Epidermal melanocyte (primary cell): ENCODE results near the gene ADIPOR2.
"Not testable (repeated sequence)": the region's sequence is repeated elsewhere in the genome, so short reads cannot be mapped to it uniquely, and the experiment has no call there.

Experiments
- DNase-seq: peaks from one replicate; pipeline ENCODE4 v3.0.0; 2011; ENCODE audit warnings: low spot score; ENCODE audit not compliant: insufficient read length

Gene ADIPOR2

GRCh38 chr12:1703771-1704722 lies 13.2 kb downstream of the ADIPOR2 start:
- no peak for DNase-seq

DNA sequence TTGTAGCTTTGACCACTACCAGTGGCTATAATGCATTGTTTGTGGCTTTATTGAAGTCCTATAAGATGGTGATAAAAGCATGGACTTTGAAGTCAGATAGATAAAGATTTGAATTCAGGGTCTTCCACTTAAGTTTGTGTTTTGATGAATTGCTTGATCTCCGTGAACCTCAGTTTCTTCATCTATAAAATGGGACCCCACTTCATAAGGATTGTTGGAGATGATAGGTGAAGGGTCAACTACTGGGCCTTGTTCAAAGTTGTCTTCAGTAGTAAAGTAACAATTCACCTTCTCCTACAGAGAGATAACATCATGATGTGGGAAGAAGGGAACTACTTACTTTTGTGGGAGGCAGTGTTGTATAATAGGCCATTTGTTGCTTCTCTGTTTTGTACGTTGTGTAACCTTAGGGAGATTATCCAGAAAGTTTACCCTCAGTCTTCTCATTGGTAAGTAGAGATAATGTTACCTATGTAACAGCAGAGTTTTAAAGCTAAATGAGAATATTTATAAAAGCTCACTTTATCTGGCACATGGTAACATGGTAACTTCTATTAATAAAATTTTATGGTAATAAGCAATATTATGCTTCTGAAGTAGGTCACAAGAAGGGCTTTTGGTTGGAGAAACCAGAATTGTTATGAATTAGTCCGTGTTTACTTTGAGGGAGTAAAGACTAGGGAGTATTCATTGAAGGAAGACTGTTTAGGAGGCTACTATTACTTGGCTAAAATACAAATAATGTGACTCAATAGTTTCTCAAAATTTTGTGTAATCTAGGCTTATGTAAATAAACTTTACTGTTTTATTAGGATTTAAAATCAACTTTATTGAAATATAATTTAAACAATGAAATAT lies 15.1 kb downstream of the ADIPOR2 start:
- DNase-seq, result no peak

GRCh38 chr12:1706632-1706980 lies 15.7 kb downstream of the ADIPOR2 start:
- no peak for DNase-seq

DNA sequence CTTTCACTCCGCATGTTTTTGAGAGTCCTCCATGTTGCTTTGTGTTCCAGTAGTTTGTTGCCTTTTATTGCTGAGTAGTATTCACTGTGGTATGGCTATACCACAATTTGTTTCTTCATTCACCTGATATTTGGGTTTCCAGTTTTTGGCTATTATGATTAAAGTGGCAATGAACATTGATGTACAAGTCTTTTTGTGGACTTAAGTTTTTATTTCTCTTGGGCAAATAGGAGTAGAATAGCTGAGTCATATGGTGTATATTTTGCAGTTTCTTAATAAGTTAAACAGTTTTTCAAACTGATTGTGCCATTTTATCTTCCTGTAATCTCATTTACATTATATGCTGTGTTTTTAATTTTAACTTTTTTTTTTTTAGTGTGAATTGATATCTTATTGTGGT lies 16.2 kb downstream of the ADIPOR2 start:
- DNase-seq, result no peak

GRCh38 chr12:1709968-1710367 lies 19.1 kb downstream of the ADIPOR2 start:
- not testable (repeated sequence) for DNase-seq

- not testable (repeated sequence) for DNase-seq
Measured at GRCh38 chr12:1710870-1711269, 20.0 kb downstream of the ADIPOR2 start.

DNA sequence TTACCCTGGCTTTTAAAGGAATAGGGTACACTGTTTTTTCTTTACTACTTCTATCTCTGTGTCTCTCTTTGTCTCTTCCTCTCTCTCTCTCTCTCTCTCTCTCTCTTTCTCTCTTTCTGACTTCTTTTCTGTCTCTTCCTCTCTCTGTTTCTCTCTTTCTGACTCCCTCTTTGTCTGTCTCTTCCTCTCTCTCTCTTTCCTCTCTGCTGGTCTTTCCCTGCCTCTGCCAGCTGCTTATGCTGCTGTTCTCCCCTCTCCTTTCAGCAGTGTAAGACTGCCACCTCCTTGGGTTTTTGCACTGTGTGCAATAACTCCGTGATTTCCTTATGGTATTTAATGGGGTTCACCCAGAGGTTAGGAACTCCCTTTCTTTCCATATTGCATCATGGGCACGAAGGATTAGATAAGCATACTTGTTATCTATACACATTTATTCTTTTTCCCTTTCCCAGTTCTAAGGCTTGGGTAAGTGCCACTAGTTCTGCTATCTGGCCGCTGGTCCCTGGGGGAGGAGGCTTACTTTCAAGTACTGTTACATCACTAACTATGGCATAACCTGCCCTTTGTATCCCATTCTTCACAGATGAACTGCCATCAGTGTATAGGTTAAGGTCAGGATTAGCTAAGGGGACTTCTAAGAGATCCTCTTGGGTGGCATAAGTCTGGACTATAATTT lies 20.8 kb downstream of the ADIPOR2 start:
- DNase-seq, result not testable (repeated sequence)

DNA sequence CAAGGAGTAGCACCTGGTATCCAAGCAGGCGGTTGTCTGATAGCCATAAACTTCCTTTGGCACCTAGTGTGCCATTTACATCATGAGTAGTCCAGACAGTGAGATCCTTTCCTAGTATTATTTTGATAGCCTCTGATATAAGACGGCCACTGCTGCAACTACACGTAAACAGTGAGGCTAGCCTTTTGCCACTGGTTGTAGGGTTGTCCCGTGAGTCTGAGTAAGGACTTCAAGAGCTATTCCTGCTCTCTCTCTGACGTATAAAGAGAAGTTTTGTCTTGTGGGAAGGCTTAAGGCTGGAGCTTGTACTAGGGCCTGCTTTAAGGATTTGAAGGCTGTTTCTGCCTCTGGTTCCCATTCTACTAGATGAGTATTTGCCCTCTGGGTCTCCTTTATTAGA lies 21.4 kb downstream of the ADIPOR2 start:
- not testable (repeated sequence) for DNase-seq

- DNase-seq, result not testable (repeated sequence)
Measured at GRCh38 chr12:1712852-1713251, 22.0 kb downstream of the ADIPOR2 start.

DNA sequence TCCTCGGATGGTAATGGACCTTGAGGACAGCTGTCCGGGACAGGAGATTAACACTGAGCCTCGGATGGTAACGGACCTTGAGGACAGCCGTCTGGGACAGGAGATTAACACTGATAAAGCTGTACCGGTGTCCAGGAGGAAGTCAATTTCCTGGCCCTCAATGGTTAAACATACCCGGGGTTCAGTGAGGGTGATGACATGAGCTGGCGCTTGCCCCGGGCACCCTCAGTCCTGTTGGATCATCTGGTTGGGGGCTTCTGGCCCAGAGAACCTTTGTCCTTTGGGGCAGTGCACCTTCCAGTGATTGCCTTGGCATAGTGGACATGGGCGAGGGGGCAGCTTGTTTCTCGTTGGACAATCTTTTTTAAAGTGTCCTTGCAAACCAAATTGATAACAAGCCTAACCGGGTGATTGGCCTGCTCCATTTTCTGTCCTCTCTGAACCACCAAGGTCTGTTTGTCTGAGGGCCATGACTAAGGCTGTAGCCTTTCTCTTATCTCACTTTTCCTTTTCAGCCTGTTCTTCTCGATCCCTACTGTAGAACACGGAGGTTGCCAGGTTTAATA lies 23.0 kb downstream of the ADIPOR2 start:
- not testable (repeated sequence) for DNase-seq

DNA sequence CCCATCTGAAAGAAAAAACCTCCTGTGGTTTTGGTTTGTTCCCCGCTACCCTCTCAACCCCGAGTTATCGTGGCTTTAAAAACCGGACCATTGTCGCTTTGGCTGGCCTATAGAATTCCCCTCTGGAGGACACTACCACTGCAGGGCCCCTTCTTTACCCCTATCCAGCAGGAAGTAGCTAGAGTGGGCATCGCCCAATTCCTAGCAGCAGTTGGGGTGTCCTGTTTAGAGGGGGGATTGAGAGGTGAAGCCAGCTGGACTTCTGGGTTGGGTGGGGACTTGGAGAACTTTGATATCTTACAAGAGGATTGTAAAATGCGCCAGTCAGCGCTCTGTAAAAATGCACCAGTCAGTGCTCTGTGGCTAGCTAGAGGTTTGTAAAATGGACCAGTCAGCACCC lies 24.6 kb downstream of the ADIPOR2 start:
- not testable (repeated sequence) for DNase-seq

GRCh38 chr12:1716215-1716862 lies 25.5 kb downstream of the ADIPOR2 start:
- DNase-seq, result no peak

GRCh38 chr12:1716911-1717310 lies 26.0 kb downstream of the ADIPOR2 start:
- DNase-seq, result no peak

DNA sequence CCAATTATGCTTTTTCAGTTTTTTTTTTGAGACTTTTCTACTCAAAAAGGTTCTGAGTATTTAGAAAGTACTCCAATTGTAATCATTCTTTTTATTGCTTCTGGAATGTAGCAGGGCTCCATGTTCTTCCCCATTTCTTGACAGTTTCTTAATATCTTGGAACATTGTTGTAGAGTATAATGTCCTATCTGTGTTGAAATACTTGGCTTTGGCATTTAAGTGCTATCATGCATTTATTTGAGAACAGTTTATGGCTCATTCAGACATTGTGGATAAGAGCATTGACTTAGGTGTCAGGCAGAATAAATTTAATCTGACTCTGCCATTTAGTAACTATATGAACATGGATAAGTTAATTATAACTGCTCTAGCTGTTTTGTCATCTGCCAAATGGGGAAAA lies 28.3 kb downstream of the ADIPOR2 start:
- DNase-seq, result no peak

- DNase-seq, result no peak
Measured at GRCh38 chr12:1720494-1720893, 29.6 kb downstream of the ADIPOR2 start.

DNA sequence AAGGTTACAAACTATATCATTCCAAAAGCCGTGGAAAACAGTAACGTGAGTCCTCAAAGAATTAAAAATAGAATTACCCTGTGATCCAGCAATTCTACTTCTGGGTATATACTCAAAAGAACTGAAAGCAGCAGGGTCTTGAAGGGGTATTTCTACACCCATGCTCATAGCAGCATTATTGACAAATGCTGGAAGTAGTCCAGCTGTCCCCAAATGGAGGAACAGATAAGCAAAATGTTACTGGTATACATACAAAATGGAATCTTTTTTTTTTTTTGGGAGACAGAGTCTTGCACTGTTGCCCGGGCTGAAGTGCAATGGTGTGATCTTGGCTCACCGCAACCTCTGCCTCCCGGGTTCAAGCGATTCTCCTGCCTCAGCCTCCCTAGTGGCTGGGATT lies 32.9 kb downstream of the ADIPOR2 start:
- no peak for DNase-seq

DNA sequence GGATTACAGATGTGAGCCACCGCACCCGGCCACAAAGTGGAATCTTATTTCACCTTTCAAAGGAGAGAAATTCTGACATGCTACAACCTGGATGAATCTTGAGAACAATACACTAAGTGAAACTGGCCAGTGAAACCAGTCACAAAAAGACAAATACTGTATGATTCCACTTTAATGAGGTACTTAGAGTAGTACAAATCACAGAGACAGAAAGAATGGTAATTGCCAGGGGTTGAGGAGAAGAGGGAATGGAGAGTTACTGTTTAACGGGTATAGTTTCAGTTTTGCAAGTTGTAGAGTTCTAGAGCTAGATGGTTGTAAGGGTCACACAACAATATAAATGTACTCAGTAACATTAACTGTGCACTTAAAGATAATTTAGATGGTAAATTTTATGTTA lies 33.4 kb downstream of the ADIPOR2 start:
- no peak for DNase-seq

- no peak for DNase-seq
Measured at GRCh38 chr12:1726753-1727152, 35.9 kb downstream of the ADIPOR2 start.

GRCh38 chr12:1728824-1729223 lies 38.0 kb downstream of the ADIPOR2 start:
- no peak for DNase-seq

DNA sequence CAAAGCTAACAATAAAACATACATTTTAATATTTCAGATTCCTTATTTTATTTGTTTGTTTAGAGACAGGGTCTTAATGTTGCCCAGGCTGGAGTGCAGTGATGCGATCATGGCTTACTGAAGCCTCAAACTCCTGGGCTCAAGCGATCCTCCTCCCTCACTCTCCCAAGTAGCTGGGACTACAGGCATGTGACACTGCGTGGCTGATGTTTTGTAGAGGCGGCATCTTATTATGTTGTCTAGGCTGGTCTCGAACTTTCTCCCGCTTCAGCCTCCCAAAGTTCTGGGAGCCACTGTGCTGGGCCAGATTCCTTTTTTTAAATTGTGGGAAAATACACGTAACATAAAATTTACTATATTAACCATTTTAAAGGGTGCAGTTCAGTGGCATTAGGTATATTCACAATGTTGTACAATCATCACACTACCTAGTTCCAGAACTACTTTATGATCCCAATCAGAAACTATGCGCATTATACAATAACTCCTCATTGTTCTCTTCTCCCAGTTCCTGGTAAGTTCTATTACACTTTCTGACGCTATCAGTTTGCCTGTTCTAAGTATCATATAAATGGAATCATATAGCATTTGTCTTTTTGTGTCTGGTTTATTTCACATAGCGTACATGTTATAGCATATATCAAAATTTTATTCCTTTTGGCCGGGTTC lies 40.3 kb downstream of the ADIPOR2 start:
- no peak for DNase-seq
